Measurements from ENCODE around the gene CYP2U1. TPM values are rescaled to one million over a fixed set of nuclear protein-coding genes. Genes with fewer than 3 reads are reported as not detected.

CYP2U1 gene
- total RNA-seq: 13.6 and 17.8 TPM in 2 replicates

GRCh38 chr4:107930821-107931774 is at the start of gene CYP2U1:
Gene CYP2U1 (plus strand): TSS chr4:107931549. CDS start chr4:107931644, 95 bp downstream.

GRCh38 chr4:107989537-107990386 is 58.4 kb downstream of the CYP2U1 start, which contains the start of gene HADH:
Gene HADH (plus strand): TSS chr4:107989889. CDS start chr4:107989933, 44 bp downstream.

Other genes starting within 250 kb of the CYP2U1 start
- 90.3 and 112 TPM in 2 replicates for gene PAPSS1, start 211.3 kb upstream of the CYP2U1 start, total RNA-seq
- 141 and 201 TPM in 2 replicates for gene SGMS2, start 106.6 kb upstream of the CYP2U1 start, total RNA-seq
- 8.6 and 12.7 TPM in 2 replicates for gene HADH, start 58.3 kb downstream of the CYP2U1 start, total RNA-seq
- gene LEF1, start 237.4 kb downstream of the CYP2U1 start, total RNA-seq: under 0.01 and 0.28 TPM in 2 replicates